Hematopoietic multipotent progenitor cell treated with erythropoietin and hydrocortisone succinate and interleukin-3 and kit ligand, for 4 days (in vitro differentiated cells): ENCODE results near the gene IFITM5.
"Not testable (repeated sequence)": the region's sequence is repeated elsewhere in the genome, so short reads cannot be mapped to it uniquely, and the experiment has no call there.

ENCODE experiments used
- DNase-seq: peaks from one replicate; pipeline ENCODE4 v3.0.0-alpha.2; 2015

IFITM5 gene

GRCh38 chr11:327581-327923, 28.2 kb upstream of the IFITM5 start:
- no peak for DNase-seq

GRCh38 chr11:326842-327580, 27.7 kb upstream of the IFITM5 start:
- peak; percentile 87 for DNase-seq

- no peak for DNase-seq
Observed at GRCh38 chr11:326592-326841, 27.2 kb upstream of the IFITM5 start.

- no peak for DNase-seq
Observed at GRCh38 chr11:325796-326591, 26.7 kb upstream of the IFITM5 start.

GRCh38 chr11:324593-325517, 25.5 kb upstream of the IFITM5 start:
- peak; percentile 38 for DNase-seq

- DNase-seq = no peak
Observed at GRCh38 chr11:324156-324555, 24.8 kb upstream of the IFITM5 start.

GRCh38 chr11:319888-320273, 20.6 kb upstream of the IFITM5 start:
- DNase-seq = not testable (repeated sequence)

GRCh38 chr11:319121-319887, 20.0 kb upstream of the IFITM5 start:
- not testable (repeated sequence) for DNase-seq

GRCh38 chr11:318405-319120, 19.2 kb upstream of the IFITM5 start:
- not testable (repeated sequence) for DNase-seq

GRCh38 chr11:317668-318404, 18.5 kb upstream of the IFITM5 start:
- not testable (repeated sequence) for DNase-seq

- no peak for DNase-seq
Observed at GRCh38 chr11:316891-317301, 17.6 kb upstream of the IFITM5 start.

GRCh38 chr11:316031-316701, 16.8 kb upstream of the IFITM5 start:
- peak; percentile 40 for DNase-seq

GRCh38 chr11:315516-315994, 16.2 kb upstream of the IFITM5 start:
- no peak for DNase-seq

- no peak for DNase-seq
Observed at GRCh38 chr11:315051-315481, 15.7 kb upstream of the IFITM5 start.

GRCh38 chr11:314554-314875, 15.2 kb upstream of the IFITM5 start:
- not testable (repeated sequence) for DNase-seq

- peak; percentile 74 for DNase-seq
Observed at GRCh38 chr11:313787-314553, 14.6 kb upstream of the IFITM5 start, which contains the start of gene IFITM1. Gene IFITM1, plus strand, starts transcription at chr11:314040. Its CDS starts 131 bp downstream, at chr11:314171.

GRCh38 chr11:313304-313786, 14.0 kb upstream of the IFITM5 start:
- DNase-seq = no peak

GRCh38 chr11:312092-312816, 12.9 kb upstream of the IFITM5 start:
- no peak for DNase-seq
